Tibial nerve (tissue), 4 donors: ENCODE results near the gene HSF4.

ENCODE experiments used
- CTCF ChIP-seq, 5 experiments: fragments of 200-600 bp in 3 of 5; fragments of 450-650 bp in 2 of 5; sonication (generic) in 3 of 5; IDR thresholded peaks; one replicate each; pipeline ENCODE4 v1.5.1; 2016 to 2019; ENCODE audit warnings: antibody characterized with exemption in 5 of 5, mild to moderate bottlenecking in 3 of 5, moderate library complexity in 2 of 5
- EP300 ChIP-seq, 2 donors: sonication (generic); formaldehyde crosslinking; IDR thresholded peaks; one replicate each; pipeline ENCODE4 v1.6.1; 2017; ENCODE audit warnings: antibody characterized with exemption in 2 of 2, mild to moderate bottlenecking in 1 of 2

GRCh38 chr16:67198238-67198734, 33.7 kb downstream of the HSF4 start:
- peak; percentile 32 to 64 (median 53) for TF ChIP-seq CTCF (IDR thresholded peaks at IDR 0.05)
- no peak for TF ChIP-seq EP300 (IDR thresholded peaks at IDR 0.05)
